ENCODE data around the gene MIOX.

Gene MIOX

GRCh38 chr22:50506611-50507420, 20.2 kb downstream of the MIOX start:
- Histone ChIP-seq H3K27me3 (no peaks in the 10 kb centered on the region), H3K9me3 (no peaks in the 10 kb centered on the region), H3K4me3 (ENCODE audit: low read depth, low read length) (peak overlapping the region; percentile 73), H3K4me1 (no peaks in the 10 kb centered on the region), H3K36me3 (peaks cover 31% of the 10 kb centered on the region)
- DNase-seq: no peak
- no peak for TF ChIP-seq CTCF (IDR thresholded peaks at IDR 0.05; ENCODE audit: low read depth, low read length)

GRCh38 chr22:50507421-50507990, 20.8 kb downstream of the MIOX start, which contains the start of gene LMF2:
TSS of gene LMF2 (minus strand) at chr22:50507702. CDS start at chr22:50507675, 27 bp downstream.
- Histone ChIP-seq H3K27me3 (no peaks in the 10 kb centered on the region), H3K4me3 (ENCODE audit: low read depth, low read length) (peak within 1 kb of the TSS; percentile 94), H3K9me3 (no peaks in the 10 kb centered on the region), H3K36me3 (peaks cover 36% of the 10 kb centered on the region), H3K4me1 (no peaks in the 10 kb centered on the region)
- TF ChIP-seq CTCF (IDR thresholded peaks at IDR 0.05; ENCODE audit: low read depth, low read length): no peak
- peak; percentile 95 for DNase-seq

- Histone ChIP-seq H3K4me1 (no peaks in the 10 kb centered on the region), H3K4me3 (ENCODE audit: low read depth, low read length) (peak within 1 kb of the TSS; percentile 94), H3K36me3 (peaks cover 37% of the 10 kb centered on the region), H3K27me3 (no peaks in the 10 kb centered on the region), H3K9me3 (no peaks in the 10 kb centered on the region)
- no peak for TF ChIP-seq CTCF (IDR thresholded peaks at IDR 0.05; ENCODE audit: low read depth, low read length)
- DNase-seq: peak; percentile 98
These were observed 21.6 kb downstream of the MIOX start, which contains the start of gene NCAPH2 for GRCh38 chr22:50507991-50508884. TSS of gene NCAPH2 (plus strand) at chr22:50508224. CDS start at chr22:50508338, 114 bp downstream.

- no peak for DNase-seq
- Histone ChIP-seq H3K27me3 (no peaks in the 10 kb centered on the region), H3K36me3 (peaks cover 36% of the 10 kb centered on the region), H3K4me1 (no peaks in the 10 kb centered on the region), H3K4me3 (ENCODE audit: low read depth, low read length) (peak overlapping the region; percentile 94), H3K9me3 (no peaks in the 10 kb centered on the region)
- no peak for TF ChIP-seq CTCF (IDR thresholded peaks at IDR 0.05; ENCODE audit: low read depth, low read length)
These were observed 22.2 kb downstream of the MIOX start for GRCh38 chr22:50508897-50509296.

GRCh38 chr22:50513175-50513574, 26.5 kb downstream of the MIOX start:
- Histone ChIP-seq H3K27me3 (no peaks in the 10 kb centered on the region), H3K36me3 (peaks cover 34% of the 10 kb centered on the region), H3K4me1 (no peaks in the 10 kb centered on the region), H3K4me3 (ENCODE audit: low read depth, low read length) (no peak overlapping the region), H3K9me3 (no peaks in the 10 kb centered on the region)
- no peak for DNase-seq
- no peak for TF ChIP-seq CTCF (IDR thresholded peaks at IDR 0.05; ENCODE audit: low read depth, low read length)

All from BE2C (cell line).